NCI-H2029 treated with DMSO at 0.1 percent for 48 hours (cell line): Measurements from ENCODE around the gene SLFN13.
A peak's percentile ranks its signal among the peaks of the same experiment; 100 is the strongest.
"Not testable (repeated sequence)": the region's sequence is repeated elsewhere in the genome, so short reads cannot be mapped to it uniquely, and the experiment has no call there.

Experiments
- DNase-seq: peaks from one replicate; lab custom pipeline; 2025; lab: John Stamatoyannopoulos, UW

SLFN13 gene

GRCh38 chr17:35448214-35448898 is at the start of gene SLFN13:
SLFN13 (minus strand) TSS chr17:35448766; CDS start chr17:35445680, 3,086 bp downstream.
- peak; percentile 66 for DNase-seq

- no peak for DNase-seq
Observed at GRCh38 chr17:35496451-35497290, 48.1 kb upstream of the SLFN13 start.

- DNase-seq, result no peak
Observed at GRCh38 chr17:35493040-35493439, 44.5 kb upstream of the SLFN13 start.

- DNase-seq, result no peak
Observed at GRCh38 chr17:35491417-35491816, 42.9 kb upstream of the SLFN13 start.

GRCh38 chr17:35489944-35490343 is 41.4 kb upstream of the SLFN13 start:
- DNase-seq, result no peak

GRCh38 chr17:35488991-35489390 is 40.4 kb upstream of the SLFN13 start:
- DNase-seq, result no peak

- no peak for DNase-seq
Observed at GRCh38 chr17:35486920-35487732, 38.6 kb upstream of the SLFN13 start.

GRCh38 chr17:35479271-35479670 is 30.7 kb upstream of the SLFN13 start:
- DNase-seq, result no peak

GRCh38 chr17:35477248-35477647 is 28.7 kb upstream of the SLFN13 start:
- no peak for DNase-seq

- no peak for DNase-seq
Observed at GRCh38 chr17:35476283-35476820, 27.8 kb upstream of the SLFN13 start.

- no peak for DNase-seq
Observed at GRCh38 chr17:35468475-35468874, 19.9 kb upstream of the SLFN13 start.

GRCh38 chr17:35467824-35468223 is 19.3 kb upstream of the SLFN13 start:
- no peak for DNase-seq

GRCh38 chr17:35460354-35460851 is 11.8 kb upstream of the SLFN13 start:
- DNase-seq, result no peak

GRCh38 chr17:35454035-35454434 is 5.5 kb upstream of the SLFN13 start:
- not testable (repeated sequence) for DNase-seq

- no peak for DNase-seq
Observed at GRCh38 chr17:35453171-35453570, 4.6 kb upstream of the SLFN13 start.

GRCh38 chr17:35449371-35449931 is 885 bp upstream of the SLFN13 start:
- peak; percentile 11 for DNase-seq

GRCh38 chr17:35448899-35449227 is 297 bp upstream of the SLFN13 start:
- DNase-seq, result no peak

GRCh38 chr17:35447499-35447898 is 1.1 kb downstream of the SLFN13 start:
- no peak for DNase-seq

- DNase-seq, result no peak
Observed at GRCh38 chr17:35438433-35438832, 10.1 kb downstream of the SLFN13 start.

- DNase-seq, result no peak
Observed at GRCh38 chr17:35433075-35433894, 15.3 kb downstream of the SLFN13 start.
